HG03108 (cell line): ENCODE data around the gene AFF2.
"Not testable (repeated sequence)": the region's sequence is repeated elsewhere in the genome, so short reads cannot be mapped to it uniquely, and the experiment has no call there.

Source experiments
- ATAC-seq: cut with Tn5 transposase; IDR thresholded peaks from one replicate; pipeline ENCODE4 v1.9.1; 2021; ENCODE audit warnings: moderate library complexity; ENCODE audit not compliant: unreplicated experiment

Gene AFF2

GRCh38 chrX:148632444-148632843 is 132.0 kb downstream of the AFF2 start:
- ATAC-seq, result no peak

GRCh38 chrX:148633218-148633908 is 132.9 kb downstream of the AFF2 start:
- no peak for ATAC-seq

DNA sequence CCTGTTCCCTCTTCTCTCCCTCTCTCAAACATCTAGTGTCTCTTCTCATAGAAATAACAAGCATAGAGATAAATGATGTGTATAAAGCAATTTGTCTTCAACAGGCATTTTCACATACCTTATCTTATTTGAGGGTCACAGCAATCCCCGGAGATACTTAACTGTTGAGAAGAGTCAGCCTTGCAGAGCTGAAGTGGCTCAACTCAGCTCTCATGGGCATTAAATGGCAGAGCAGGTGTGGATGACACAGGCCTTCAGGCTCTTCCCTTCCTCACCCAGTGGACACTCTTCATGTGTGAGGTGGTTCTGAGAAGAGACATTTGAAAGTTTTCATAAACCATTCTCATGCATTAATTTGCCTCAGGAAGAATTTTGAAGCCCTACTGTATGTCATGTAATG is 134.2 kb downstream of the AFF2 start:
- no peak for ATAC-seq

DNA sequence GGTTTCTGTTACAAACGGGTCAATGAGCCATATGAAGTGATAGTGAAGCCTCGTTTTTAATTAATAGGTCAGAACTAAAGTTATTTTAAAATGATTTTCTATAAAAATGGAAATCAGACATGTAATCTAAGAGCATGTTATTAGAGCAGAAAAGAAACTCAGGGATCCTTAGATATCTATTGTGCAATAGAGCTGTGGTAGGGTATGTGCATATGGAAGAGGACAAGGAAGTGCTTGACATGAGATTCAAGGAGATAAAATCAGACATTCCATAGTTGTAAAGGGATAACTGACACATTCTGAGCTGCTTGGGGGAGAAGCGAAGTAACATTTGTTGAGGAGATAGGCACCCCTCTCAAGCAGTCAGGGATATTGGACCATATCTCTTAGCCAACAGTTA is 143.0 kb downstream of the AFF2 start:
- ATAC-seq, result no peak

DNA sequence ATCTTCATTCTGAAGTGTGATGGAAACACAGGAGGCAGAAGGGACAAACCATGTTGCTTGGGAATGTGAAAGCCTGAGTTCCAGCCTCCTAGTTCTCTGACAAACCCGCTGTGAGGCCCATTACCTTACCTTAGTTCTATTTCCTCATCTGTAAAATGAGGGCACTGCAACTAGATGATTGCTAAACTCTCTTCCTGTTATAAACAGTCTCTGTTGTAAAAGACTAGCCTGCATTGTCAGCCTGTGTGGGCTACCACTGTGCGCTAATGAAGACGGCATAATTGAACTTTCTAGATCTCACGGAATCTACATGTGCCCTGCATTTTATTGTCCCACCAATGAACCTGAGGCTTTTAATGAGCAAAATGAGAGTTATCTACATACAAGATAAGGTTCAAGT is 147.2 kb downstream of the AFF2 start:
- no peak for ATAC-seq

DNA sequence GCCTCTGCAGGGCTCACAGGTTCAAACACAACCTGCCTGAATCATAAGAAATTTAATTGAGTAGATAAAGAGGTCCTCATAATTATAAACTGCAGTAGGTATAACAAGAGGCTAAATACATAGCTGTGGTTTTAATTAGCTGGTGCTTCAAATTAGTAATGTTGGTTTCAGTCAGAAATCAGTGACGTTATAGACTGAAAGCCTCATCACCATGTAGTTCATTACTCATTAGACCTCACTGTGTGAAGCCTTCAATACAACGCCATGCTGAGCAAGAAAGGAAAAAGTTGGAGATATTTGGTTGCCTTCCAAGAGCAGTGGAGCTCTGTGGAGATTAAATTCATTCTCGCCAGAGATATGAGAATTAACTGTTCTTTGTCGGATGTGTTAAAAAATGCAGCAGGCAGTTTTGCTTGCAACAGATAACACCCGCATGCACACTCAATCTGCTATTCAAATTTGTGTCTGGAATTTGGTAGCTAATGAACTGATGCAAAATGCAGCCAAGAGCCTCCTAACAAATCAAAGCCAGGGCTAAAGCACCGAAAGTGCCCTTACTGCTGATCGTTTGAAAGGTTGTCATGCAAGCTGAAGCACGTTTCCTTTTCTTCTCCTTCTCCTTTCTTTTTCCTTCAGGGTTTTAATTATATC is 148.9 kb downstream of the AFF2 start:
- no peak for ATAC-seq

- ATAC-seq, result no peak
Observed at GRCh38 chrX:148658115-148658730, 157.8 kb downstream of the AFF2 start.

DNA sequence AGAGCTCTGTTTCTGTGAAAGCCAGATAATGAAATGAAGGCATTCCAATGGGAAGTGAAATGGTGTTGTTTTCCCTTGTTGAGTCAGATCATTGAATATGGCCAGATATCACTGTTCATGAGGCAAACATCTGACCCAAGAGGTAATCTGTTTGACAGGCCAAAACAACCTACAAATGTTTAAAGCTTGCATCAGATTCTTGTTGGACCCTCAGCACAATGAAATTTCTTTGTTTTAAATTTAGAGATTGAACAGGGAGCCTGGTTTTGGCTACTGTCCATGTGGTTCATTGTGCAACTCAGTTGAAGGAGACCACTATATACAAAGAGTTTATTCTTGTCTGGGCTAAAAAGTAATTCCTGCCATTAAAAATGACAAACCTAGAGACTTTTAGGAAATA is 159.1 kb downstream of the AFF2 start:
- no peak for ATAC-seq

- ATAC-seq, result no peak
Observed at GRCh38 chrX:148661035-148661434, 160.6 kb downstream of the AFF2 start.

- ATAC-seq, result no peak
Observed at GRCh38 chrX:148662014-148662413, 161.6 kb downstream of the AFF2 start.

GRCh38 chrX:148664171-148664570 is 163.8 kb downstream of the AFF2 start:
- no peak for ATAC-seq

- ATAC-seq, result no peak
Observed at GRCh38 chrX:148664995-148665394, 164.6 kb downstream of the AFF2 start.

- ATAC-seq, result not testable (repeated sequence)
Observed at GRCh38 chrX:148669175-148669574, 168.8 kb downstream of the AFF2 start.

DNA sequence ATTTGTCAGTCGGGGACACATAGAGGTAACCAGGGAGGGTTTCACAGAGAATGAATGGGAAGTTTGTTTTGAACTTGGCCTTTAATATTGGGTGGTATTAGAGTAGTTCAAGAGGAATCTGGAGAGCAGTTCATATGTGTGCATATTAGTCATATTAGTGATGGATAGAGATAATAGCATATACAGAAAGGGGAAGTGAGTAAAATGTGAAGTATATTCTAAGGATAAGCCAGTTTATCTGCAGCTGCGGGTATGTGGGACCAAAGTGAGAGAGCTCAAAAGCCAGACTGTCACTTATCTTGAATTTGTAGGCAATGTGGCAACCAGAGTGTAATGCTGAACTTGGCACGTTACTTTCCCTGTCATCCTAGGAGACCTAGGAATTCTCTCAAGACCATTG is 169.9 kb downstream of the AFF2 start:
- ATAC-seq, result no peak

DNA sequence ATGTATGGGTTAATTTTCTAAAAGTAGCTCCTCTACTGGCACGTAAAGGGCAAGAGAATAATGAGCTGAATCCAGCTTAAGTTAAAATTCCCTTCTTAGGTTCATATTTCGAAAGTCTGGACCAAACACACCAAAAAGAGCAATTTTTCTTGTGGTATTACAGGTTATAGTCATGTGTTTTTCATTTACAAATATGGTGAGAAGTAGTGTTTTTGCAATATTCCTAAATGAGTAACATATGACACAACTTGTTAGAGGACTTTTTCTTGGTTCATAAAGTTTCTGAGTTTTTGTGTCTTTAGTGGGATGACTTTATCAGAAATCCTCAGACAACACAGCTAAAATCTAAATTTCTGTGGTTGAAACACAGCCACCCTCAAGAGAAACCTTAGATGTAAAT is 172.1 kb downstream of the AFF2 start:
- ATAC-seq, result no peak

DNA sequence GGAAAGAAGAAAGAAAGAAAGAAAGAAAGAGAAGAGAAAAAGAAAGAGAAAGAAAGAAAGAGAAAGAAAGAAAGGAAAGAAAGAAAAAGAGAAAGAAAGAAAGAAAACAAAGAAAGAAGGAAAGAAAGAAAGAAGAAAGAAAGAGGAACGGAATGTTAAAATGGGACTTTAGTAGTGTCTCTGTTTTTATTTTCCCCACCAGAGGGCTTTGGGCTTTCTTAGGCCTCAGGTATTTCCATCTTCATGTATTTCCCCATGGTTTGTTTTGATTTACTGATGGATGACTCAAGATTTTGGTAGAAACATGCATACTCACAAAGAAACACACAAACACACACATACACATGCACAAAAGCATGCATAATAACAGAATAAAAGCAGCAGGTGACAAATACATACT is 181.2 kb downstream of the AFF2 start:
- no peak for ATAC-seq

GRCh38 chrX:148682206-148682605 is 181.8 kb downstream of the AFF2 start:
- no peak for ATAC-seq

DNA sequence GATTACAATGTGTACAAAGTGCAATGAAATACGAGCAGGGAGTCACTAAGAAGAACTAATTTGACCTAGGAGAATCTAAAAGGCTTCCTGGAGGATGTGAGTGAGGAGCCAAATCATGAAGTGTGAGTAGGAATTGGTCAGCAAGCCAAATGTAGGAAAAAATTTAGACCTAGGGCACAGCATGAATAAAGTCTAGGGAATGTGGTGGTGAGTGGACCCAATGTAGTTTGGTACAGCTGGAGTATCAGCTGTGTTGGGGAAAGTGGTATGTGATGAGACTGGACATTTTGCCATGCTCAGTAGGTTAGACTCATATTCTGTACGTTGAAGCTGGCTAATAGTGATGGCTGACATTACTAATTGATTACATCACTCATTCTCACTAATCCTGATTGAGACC is 191.0 kb downstream of the AFF2 start:
- ATAC-seq, result no peak

- ATAC-seq, result no peak
Observed at GRCh38 chrX:148695255-148695654, 194.8 kb downstream of the AFF2 start.

DNA sequence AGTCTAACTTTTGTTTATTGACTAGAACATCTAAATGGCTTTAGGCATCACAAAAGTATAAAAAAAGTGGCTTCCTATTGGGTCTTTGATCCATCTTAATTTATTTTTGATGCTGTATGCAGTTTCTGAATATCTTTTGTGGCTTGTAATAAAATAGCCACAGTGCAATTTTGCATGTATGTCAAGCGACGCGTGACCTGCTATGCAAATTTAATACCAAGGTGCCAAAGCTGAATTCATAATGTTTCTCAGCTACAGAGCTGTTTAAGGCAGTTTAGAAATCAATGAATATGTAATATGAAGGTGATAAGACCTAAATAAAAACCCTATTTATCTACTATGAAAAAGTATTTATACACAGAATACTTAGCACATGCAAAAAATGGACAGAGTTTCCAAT is 197.8 kb downstream of the AFF2 start:
- ATAC-seq, result no peak

- no peak for ATAC-seq
Observed at GRCh38 chrX:148700021-148700420, 199.6 kb downstream of the AFF2 start.

- ATAC-seq, result no peak
Observed at GRCh38 chrX:148713981-148714380, 213.6 kb downstream of the AFF2 start.
